Measurements from ENCODE around the gene ACBD3.

Gene ACBD3

GRCh38 chr1:226128487-226129075 is 58.0 kb downstream of the ACBD3 start:
- DNase-seq (ENCODE audit: low spot score) (no peak), ATAC-seq (ENCODE audit: low read depth) (peak; percentile 21)
- Histone ChIP-seq H3K9me3 (ENCODE audit: severe bottlenecking) (no peaks in the 10 kb centered on the region), H3K27me3 (ENCODE audit: insufficient read depth, poor library complexity, severe bottlenecking) (no peaks in the 10 kb centered on the region), H3K4me3 (ENCODE audit: severe bottlenecking) (no peak overlapping the region), H3K36me3 (ENCODE audit: low read depth) (no peaks in the 10 kb centered on the region), H3K4me1 (ENCODE audit: insufficient read depth, poor library complexity, severe bottlenecking) (peaks cover 31% of the 10 kb centered on the region), H3K27ac (ENCODE audit: poor library complexity, severe bottlenecking) (peak overlapping the region; percentile 77)
- TF ChIP-seq, protein P1, sequence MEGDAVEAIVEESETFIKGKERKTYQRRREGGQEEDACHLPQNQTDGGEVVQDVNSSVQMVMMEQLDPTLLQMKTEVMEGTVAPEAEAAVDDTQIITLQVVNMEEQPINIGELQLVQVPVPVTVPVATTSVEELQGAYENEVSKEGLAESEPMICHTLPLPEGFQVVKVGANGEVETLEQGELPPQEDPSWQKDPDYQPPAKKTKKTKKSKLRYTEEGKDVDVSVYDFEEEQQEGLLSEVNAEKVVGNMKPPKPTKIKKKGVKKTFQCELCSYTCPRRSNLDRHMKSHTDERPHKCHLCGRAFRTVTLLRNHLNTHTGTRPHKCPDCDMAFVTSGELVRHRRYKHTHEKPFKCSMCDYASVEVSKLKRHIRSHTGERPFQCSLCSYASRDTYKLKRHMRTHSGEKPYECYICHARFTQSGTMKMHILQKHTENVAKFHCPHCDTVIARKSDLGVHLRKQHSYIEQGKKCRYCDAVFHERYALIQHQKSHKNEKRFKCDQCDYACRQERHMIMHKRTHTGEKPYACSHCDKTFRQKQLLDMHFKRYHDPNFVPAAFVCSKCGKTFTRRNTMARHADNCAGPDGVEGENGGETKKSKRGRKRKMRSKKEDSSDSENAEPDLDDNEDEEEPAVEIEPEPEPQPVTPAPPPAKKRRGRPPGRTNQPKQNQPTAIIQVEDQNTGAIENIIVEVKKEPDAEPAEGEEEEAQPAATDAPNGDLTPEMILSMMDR (IDR thresholded peaks at IDR 0.05; ENCODE audit: poor library complexity, severe bottlenecking), result no peak

DNA sequence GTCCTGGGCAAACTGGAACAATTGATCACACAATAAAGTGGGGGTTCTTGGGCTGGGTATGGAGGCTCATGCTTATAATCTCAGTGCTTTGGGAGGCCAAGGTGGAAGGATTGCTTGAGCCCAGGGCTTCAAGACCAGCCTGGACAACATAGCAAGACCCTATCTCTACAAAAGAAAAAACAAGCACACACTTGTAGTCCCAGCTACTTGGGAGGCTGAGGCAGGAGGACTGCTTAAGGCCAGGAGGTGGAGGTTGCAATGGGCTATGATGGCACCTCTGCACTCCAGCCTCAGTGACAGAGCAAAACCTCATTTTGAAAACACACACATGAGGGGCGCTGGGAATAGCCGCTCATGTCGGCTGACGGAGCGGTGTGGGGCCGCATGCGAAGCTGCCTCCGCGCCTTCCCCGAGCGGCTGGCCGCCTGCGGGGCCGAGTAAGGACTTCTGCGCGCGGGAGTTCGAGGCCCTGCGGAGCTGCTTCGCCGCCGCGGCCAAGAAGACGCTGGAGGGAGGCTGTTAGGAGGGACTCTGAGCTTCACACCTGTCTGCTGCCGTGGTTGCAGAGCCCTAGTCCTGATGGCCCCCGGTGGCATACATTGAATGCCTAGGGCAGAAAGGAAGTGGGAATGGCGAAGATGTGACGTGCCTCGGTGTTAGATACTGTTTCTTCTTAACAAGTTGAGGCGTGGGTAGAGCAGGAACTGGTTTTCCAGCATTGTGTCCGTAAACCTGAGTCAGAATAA is 59.5 kb downstream of the ACBD3 start:
- no peak for DNase-seq (ENCODE audit: low spot score)
- peak overlapping the region; percentile 77 for H3K27ac ChIP-seq (ENCODE audit: poor library complexity, severe bottlenecking)
- H3K4me1 ChIP-seq (ENCODE audit: insufficient read depth, poor library complexity, severe bottlenecking), result peaks cover 40% of the 10 kb centered on the region
- no peaks in the 10 kb centered on the region for H3K9me3 ChIP-seq (ENCODE audit: severe bottlenecking)
- no peaks in the 10 kb centered on the region for H3K36me3 ChIP-seq (ENCODE audit: low read depth)
- TF ChIP-seq, protein P1 (IDR thresholded peaks at IDR 0.05; ENCODE audit: poor library complexity, severe bottlenecking), result no peak
- 0 out of 3 replicates have a peak, but pooled peaks have one; percentile 5 for ATAC-seq (ENCODE audit: low read depth)
- H3K4me3 ChIP-seq (ENCODE audit: severe bottlenecking), result no peak overlapping the region
- no peaks in the 10 kb centered on the region for H3K27me3 ChIP-seq (ENCODE audit: insufficient read depth, poor library complexity, severe bottlenecking)

GRCh38 chr1:226125831-226126230 is 60.7 kb downstream of the ACBD3 start:
- DNase-seq (ENCODE audit: low spot score) (no peak), ATAC-seq (ENCODE audit: low read depth) (no peak)
- H3K4me3 ChIP-seq (ENCODE audit: severe bottlenecking), result no peak overlapping the region
- no peak overlapping the region for H3K27ac ChIP-seq (ENCODE audit: poor library complexity, severe bottlenecking)
- H3K9me3 ChIP-seq (ENCODE audit: severe bottlenecking), result no peaks in the 10 kb centered on the region
- TF ChIP-seq, protein P1 (IDR thresholded peaks at IDR 0.05; ENCODE audit: poor library complexity, severe bottlenecking), result no peak
- H3K4me1 ChIP-seq (ENCODE audit: insufficient read depth, poor library complexity, severe bottlenecking), result peaks cover 40% of the 10 kb centered on the region
- H3K27me3 ChIP-seq (ENCODE audit: insufficient read depth, poor library complexity, severe bottlenecking), result no peaks in the 10 kb centered on the region
- no peaks in the 10 kb centered on the region for H3K36me3 ChIP-seq (ENCODE audit: low read depth)

GRCh38 chr1:226125097-226125630 is 61.4 kb downstream of the ACBD3 start:
- Histone ChIP-seq H3K4me3 (ENCODE audit: severe bottlenecking) (no peak overlapping the region), H3K9me3 (ENCODE audit: severe bottlenecking) (no peaks in the 10 kb centered on the region), H3K27ac (ENCODE audit: poor library complexity, severe bottlenecking) (peak overlapping the region; percentile 87), H3K36me3 (ENCODE audit: low read depth) (no peaks in the 10 kb centered on the region), H3K4me1 (ENCODE audit: insufficient read depth, poor library complexity, severe bottlenecking) (peaks cover 40% of the 10 kb centered on the region), H3K27me3 (ENCODE audit: insufficient read depth, poor library complexity, severe bottlenecking) (no peaks in the 10 kb centered on the region)
- DNase-seq (ENCODE audit: low spot score) (no peak), ATAC-seq (ENCODE audit: low read depth) (peak; percentile 54)
- TF ChIP-seq, protein P1 (IDR thresholded peaks at IDR 0.05; ENCODE audit: poor library complexity, severe bottlenecking), result peak; percentile 74

Measured in RWPE2 (cell line).